Neural cell (in vitro differentiated cells): Measurements from ENCODE around the gene OCIAD2.

Experiments
- POLR2AphosphoS5 ChIP-seq: IDR thresholded peaks from 2 replicates; pipeline ENCODE4 v1.6.1; 2012
- RAD21 ChIP-seq: fragments of 450-650 bp; conservative IDR thresholded peaks from 2 replicates; pipeline ENCODE4 v1.6.1; 2014; ENCODE audit warnings: antibody characterized with exemption, mild to moderate bottlenecking, moderate library complexity
- TF ChIP-seq, protein P1 (sequence below): fragments of 450-650 bp; IDR thresholded peaks from 2 replicates; pipeline ENCODE4 v1.5.1; 2014; ENCODE audit warnings: antibody characterized with exemption, mild to moderate bottlenecking, moderate library complexity; ENCODE audit not compliant: poor library complexity, severe bottlenecking
- TF ChIP-seq, protein P2 (sequence below): IDR thresholded peaks from 2 replicates; pipeline ENCODE4 v1.6.1; 2012; ENCODE audit warnings: borderline replicate concordance

DNA sequence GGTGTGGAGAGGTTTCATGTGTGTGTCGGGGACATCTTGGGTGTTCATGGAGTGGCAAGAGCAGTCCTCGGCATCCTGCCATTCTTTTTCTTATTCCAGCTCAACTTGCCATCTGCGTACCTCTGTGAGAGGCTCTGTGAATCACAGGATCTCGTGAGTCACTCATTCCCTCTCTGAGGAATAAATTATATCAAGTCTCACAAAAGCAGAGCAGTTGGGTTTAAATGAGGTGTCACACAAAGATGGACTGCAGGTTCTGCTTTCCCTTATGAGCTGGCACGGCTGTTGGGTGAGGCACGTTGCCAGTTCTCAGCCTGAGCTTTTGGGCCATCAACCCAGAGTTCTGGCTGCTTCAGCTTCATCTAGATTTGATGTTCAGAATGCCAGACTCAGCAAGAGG is 6.8 kb upstream of the OCIAD2 start:
- TF ChIP-seq, protein P1, sequence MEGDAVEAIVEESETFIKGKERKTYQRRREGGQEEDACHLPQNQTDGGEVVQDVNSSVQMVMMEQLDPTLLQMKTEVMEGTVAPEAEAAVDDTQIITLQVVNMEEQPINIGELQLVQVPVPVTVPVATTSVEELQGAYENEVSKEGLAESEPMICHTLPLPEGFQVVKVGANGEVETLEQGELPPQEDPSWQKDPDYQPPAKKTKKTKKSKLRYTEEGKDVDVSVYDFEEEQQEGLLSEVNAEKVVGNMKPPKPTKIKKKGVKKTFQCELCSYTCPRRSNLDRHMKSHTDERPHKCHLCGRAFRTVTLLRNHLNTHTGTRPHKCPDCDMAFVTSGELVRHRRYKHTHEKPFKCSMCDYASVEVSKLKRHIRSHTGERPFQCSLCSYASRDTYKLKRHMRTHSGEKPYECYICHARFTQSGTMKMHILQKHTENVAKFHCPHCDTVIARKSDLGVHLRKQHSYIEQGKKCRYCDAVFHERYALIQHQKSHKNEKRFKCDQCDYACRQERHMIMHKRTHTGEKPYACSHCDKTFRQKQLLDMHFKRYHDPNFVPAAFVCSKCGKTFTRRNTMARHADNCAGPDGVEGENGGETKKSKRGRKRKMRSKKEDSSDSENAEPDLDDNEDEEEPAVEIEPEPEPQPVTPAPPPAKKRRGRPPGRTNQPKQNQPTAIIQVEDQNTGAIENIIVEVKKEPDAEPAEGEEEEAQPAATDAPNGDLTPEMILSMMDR, result no peak
- TF ChIP-seq RAD21 (no peak), POLR2AphosphoS5 (no peak)
- TF ChIP-seq, protein P2, sequence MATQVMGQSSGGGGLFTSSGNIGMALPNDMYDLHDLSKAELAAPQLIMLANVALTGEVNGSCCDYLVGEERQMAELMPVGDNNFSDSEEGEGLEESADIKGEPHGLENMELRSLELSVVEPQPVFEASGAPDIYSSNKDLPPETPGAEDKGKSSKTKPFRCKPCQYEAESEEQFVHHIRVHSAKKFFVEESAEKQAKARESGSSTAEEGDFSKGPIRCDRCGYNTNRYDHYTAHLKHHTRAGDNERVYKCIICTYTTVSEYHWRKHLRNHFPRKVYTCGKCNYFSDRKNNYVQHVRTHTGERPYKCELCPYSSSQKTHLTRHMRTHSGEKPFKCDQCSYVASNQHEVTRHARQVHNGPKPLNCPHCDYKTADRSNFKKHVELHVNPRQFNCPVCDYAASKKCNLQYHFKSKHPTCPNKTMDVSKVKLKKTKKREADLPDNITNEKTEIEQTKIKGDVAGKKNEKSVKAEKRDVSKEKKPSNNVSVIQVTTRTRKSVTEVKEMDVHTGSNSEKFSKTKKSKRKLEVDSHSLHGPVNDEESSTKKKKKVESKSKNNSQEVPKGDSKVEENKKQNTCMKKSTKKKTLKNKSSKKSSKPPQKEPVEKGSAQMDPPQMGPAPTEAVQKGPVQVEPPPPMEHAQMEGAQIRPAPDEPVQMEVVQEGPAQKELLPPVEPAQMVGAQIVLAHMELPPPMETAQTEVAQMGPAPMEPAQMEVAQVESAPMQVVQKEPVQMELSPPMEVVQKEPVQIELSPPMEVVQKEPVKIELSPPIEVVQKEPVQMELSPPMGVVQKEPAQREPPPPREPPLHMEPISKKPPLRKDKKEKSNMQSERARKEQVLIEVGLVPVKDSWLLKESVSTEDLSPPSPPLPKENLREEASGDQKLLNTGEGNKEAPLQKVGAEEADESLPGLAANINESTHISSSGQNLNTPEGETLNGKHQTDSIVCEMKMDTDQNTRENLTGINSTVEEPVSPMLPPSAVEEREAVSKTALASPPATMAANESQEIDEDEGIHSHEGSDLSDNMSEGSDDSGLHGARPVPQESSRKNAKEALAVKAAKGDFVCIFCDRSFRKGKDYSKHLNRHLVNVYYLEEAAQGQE, result no peak
